ENCODE data around the gene GALNT10.

DNA sequence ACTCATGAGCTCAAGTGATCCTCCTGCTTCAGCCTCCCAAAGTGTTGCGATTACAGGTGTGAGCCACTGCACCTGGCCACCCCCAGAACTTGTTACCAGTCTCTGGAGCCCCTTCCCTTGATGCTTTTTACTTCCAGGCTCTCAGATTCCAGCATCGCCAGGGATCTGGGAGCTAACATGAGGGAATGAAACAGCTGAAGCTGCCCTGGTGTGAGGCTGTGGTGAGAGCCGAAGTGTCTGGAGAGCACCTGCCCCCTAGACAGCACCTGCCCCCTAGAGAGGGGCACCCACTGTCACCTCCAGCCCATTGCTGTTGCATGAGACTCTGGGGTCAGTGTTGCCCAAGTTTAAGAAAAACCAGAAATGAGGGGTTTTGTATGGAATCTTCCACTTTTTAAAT is 131.0 kb downstream of the GALNT10 start:
- TF ChIP-seq CTCF (IDR thresholded peaks at IDR 0.05) (no peak), POLR2A (IDR thresholded peaks at IDR 0.05) (no peak)

Data from lower leg skin (tissue), 3 donors.